MCF 10A (cell line): ENCODE measurements around the gene ITFG1. TPM values are rescaled to one million over a fixed set of nuclear protein-coding genes. Genes with fewer than 3 reads are reported as not detected.
"Not testable (repeated sequence)": the region's sequence is repeated elsewhere in the genome, so short reads cannot be mapped to it uniquely, and the experiment has no call there.

Experiments used
- BruUV-seq: library from RNA; stranded (reverse); fragments of 400-500 nt; replicated peaks from 2 replicates; lab custom pipeline; 2021; lab: Mats Ljungman, UMichigan
- CTCF ChIA-PET: fragments of 300-600 bp; sonication (Branson Sonifier 250); formaldehyde crosslinking; extraction: SDS; loops from one replicate; lab custom pipeline; 2021; ENCODE audit warnings: antibody characterized with exemption, inconsistent platforms; lab: Yijun Ruan, JAX
- POLR2A ChIA-PET: fragments of 300-600, 350-650 bp; sonication (Branson Sonifier 250); formaldehyde crosslinking; extraction: SDS; loops from one replicate; lab custom pipeline; 2020; ENCODE audit warnings: antibody characterized with exemption, inconsistent platforms; lab: Yijun Ruan, JAX
- DNase-seq: peaks from one replicate; pipeline ENCODE4 v3.0.0-alpha.2; 2018; ENCODE audit not compliant: unreplicated experiment
- H3K27ac Mint-ChIP-seq: one replicate; pipeline ENCODE4 v1.8.0; 2022; ENCODE audit warnings: mild to moderate bottlenecking, low read depth, mixed read lengths; ENCODE audit not compliant: unreplicated experiment
- H3K27me3 Mint-ChIP-seq: one replicate; pipeline ENCODE4 v1.8.0; 2022; ENCODE audit warnings: mixed read lengths; ENCODE audit not compliant: insufficient read depth, unreplicated experiment
- H3K36me3 Mint-ChIP-seq: one replicate; pipeline ENCODE4 v1.8.0; 2022; ENCODE audit warnings: mild to moderate bottlenecking, moderate library complexity, mixed read lengths; ENCODE audit not compliant: insufficient read depth, unreplicated experiment
- H3K4me1 Mint-ChIP-seq: one replicate; pipeline ENCODE4 v1.8.0; 2022; ENCODE audit warnings: mixed read lengths; ENCODE audit not compliant: insufficient read depth, unreplicated experiment
- H3K4me3 Mint-ChIP-seq: one replicate; pipeline ENCODE4 v1.8.0; 2022; ENCODE audit warnings: mild to moderate bottlenecking, moderate library complexity, mixed read lengths; ENCODE audit not compliant: unreplicated experiment
- H3K9me3 Mint-ChIP-seq: one replicate; pipeline ENCODE4 v1.8.0; 2022; ENCODE audit warnings: mixed read lengths; ENCODE audit not compliant: unreplicated experiment
- CTCF ChIP-seq: fragments of 200-600 bp; IDR thresholded peaks from one replicate; pipeline ENCODE4 v1.8.0; 2022; ENCODE audit warnings: antibody characterized with exemption, mild to moderate bottlenecking; ENCODE audit not compliant: unreplicated experiment
- intact Hi-C: fragments of 100-400 bp; cut with micrococcal nuclease; formaldehyde crosslinking; loops from 2 replicates; pipeline ENCODE4 v1.14.1; 2022
- total RNA-seq: library from RNA; stranded (reverse); gene quantifications from 2 replicates; pipeline ENCODE4 v1.2.3, GENCODE V29; 2022

Gene ITFG1
- total RNA-seq, 1 experiment from 2014 or later, result 35.4 TPM

- Mint-ChIP-seq H3K27me3 (no peaks in the 10 kb centered on the region), H3K9me3 (no peaks in the 10 kb centered on the region), H3K4me3 (peak overlapping the region; percentile 80), H3K4me1 (peaks cover 28% of the 10 kb centered on the region), H3K27ac (peak overlapping the region; percentile 91), H3K36me3 (peaks cover 8% of the 10 kb centered on the region)
- ChIA-PET POLR2A (interaction anchor here (1.2 to 4.5 kb wide), 4 partner anchors 168 to 1024 kb away, joined by 3 to 50 read pairs (median 18); partner anchors contain the start of genes DNAJA2, ITFG1 and PHKB), CTCF (interaction anchor here (0.6 to 6.2 kb wide), 21 partner anchors 11 to 1489 kb away, joined by 3 to 48 read pairs (median 6); partner anchors contain the start of genes ITFG1 and PHKB)
- intact Hi-C loops, result loop anchor here (1.0 to 10.0 kb wide), 6 partner anchors 102 to 1472 kb away; partner anchors contain the start of gene N4BP1
- no peak for DNase-seq
- no TSS peak for BruUV-seq
- TF ChIP-seq CTCF, result no peak
Measured at GRCh38 chr16:47140686-47141085, 320.2 kb downstream of the ITFG1 start.

- DNase-seq, result peak; percentile 33
- CTCF ChIA-PET, result interaction anchor here (0.6 to 1.0 kb wide), 3 partner anchors 14 to 1025 kb away, joined by 3 read pairs; no protein-coding TSS in a partner anchor
- TF ChIP-seq CTCF, result no peak
- peaks cover 4% of the 10 kb centered on the region for H3K36me3 Mint-ChIP-seq
- H3K4me3 Mint-ChIP-seq, result peak overlapping the region; percentile 46
- TSS peak; percentile 70 for BruUV-seq
- H3K4me1 Mint-ChIP-seq, result peaks cover 34% of the 10 kb centered on the region
- no peaks in the 10 kb centered on the region for H3K9me3 Mint-ChIP-seq
- H3K27ac Mint-ChIP-seq, result peak overlapping the region; percentile 91
- POLR2A ChIA-PET, result interaction anchor here (0.6 to 1.3 kb wide), 4 partner anchors 14 to 1025 kb away, joined by 3 to 4 read pairs (median 3); no protein-coding TSS in a partner anchor
- intact Hi-C loops, result loop anchor here (5.0 to 10.0 kb wide), 3 partner anchors 435 to 1473 kb away; partner anchors contain the start of gene N4BP1
- H3K27me3 Mint-ChIP-seq, result no peaks in the 10 kb centered on the region
Measured at GRCh38 chr16:47139561-47140185, 321.2 kb downstream of the ITFG1 start.

GRCh38 chr16:47137925-47138324 lies 322.9 kb downstream of the ITFG1 start:
- intact Hi-C loops, H3K9me3 Mint-ChIP-seq, H3K36me3 Mint-ChIP-seq, H3K4me3 Mint-ChIP-seq, H3K27me3 Mint-ChIP-seq, BruUV-seq: not testable (repeated sequence)
- peak overlapping the region; percentile 29 for H3K27ac Mint-ChIP-seq
- peaks cover 34% of the 10 kb centered on the region for H3K4me1 Mint-ChIP-seq
- POLR2A ChIA-PET, result interaction anchor here (0.6 to 1.2 kb wide), 2 partner anchors 164 to 996 kb away, joined by 3 to 5 read pairs; no protein-coding TSS in a partner anchor
- CTCF ChIA-PET, result interaction anchor here (0.5 to 1.9 kb wide), 4 partner anchors 11 to 1027 kb away, joined by 3 to 10 read pairs (median 4); partner anchors contain the start of genes ITFG1 and PHKB
- DNase-seq, result peak; percentile 54

GRCh38 chr16:47136099-47136842 lies 324.6 kb downstream of the ITFG1 start:
- peak overlapping the region; percentile 42 for H3K27ac Mint-ChIP-seq
- BruUV-seq, result no TSS peak
- H3K27me3 Mint-ChIP-seq, result no peaks in the 10 kb centered on the region
- TF ChIP-seq CTCF, result no peak
- no peak overlapping the region for H3K4me3 Mint-ChIP-seq
- intact Hi-C loops, result no loop called here
- H3K4me1 Mint-ChIP-seq, result peaks cover 34% of the 10 kb centered on the region
- CTCF ChIA-PET, result interaction anchor here (0.6 to 5.8 kb wide), 6 partner anchors 7 to 514 kb away, joined by 3 to 51 read pairs (median 3); partner anchors contain the start of genes GPT2 and NETO2
- no peaks in the 10 kb centered on the region for H3K36me3 Mint-ChIP-seq
- peak; percentile 80 for DNase-seq
- POLR2A ChIA-PET, result interaction anchor here (0.7 to 1.3 kb wide), 10 partner anchors 9 to 1107 kb away, joined by 3 to 4 read pairs (median 3); partner anchors contain the start of genes DNAJA2, LONP2 and PHKB
- H3K9me3 Mint-ChIP-seq, result no peaks in the 10 kb centered on the region
